Activated CD4-positive, alpha-beta T cell treated with anti-CD3 and anti-CD28 coated beads for 1 hour (primary cell): ENCODE results near the gene VCP.

ENCODE experiments used
- DNase-seq: peaks from one replicate; pipeline ENCODE4 v3.0.0-alpha.2; 2020

The VCP gene

GRCh38 chr9:35072461-35073278, at the start of gene VCP:
Gene VCP, minus strand, starts transcription at chr9:35072625. Its CDS starts 272 bp downstream, at chr9:35072353.
- DNase-seq = peak; percentile 96

- DNase-seq = peak; percentile 76
Measured at GRCh38 chr9:35116898-35117551, 44.6 kb upstream of the VCP start.

GRCh38 chr9:35116539-35116897, 44.1 kb upstream of the VCP start:
- DNase-seq = no peak

- peak; percentile 83 for DNase-seq
Measured at GRCh38 chr9:35115680-35116538, 43.5 kb upstream of the VCP start, which contains the start of gene ATOSB. Gene ATOSB, minus strand, starts transcription at chr9:35115862. Its CDS starts 7,588 bp downstream, at chr9:35108274.

GRCh38 chr9:35114840-35115628, 42.6 kb upstream of the VCP start:
- no peak for DNase-seq

- peak; percentile 41 for DNase-seq
Measured at GRCh38 chr9:35114113-35114839, 41.9 kb upstream of the VCP start.

- no peak for DNase-seq
Measured at GRCh38 chr9:35112257-35113020, 40.0 kb upstream of the VCP start.

- peak; percentile 93 for DNase-seq
Measured at GRCh38 chr9:35111001-35111933, 38.8 kb upstream of the VCP start.

GRCh38 chr9:35110327-35110761, 37.9 kb upstream of the VCP start:
- DNase-seq = no peak

GRCh38 chr9:35108946-35109575, 36.6 kb upstream of the VCP start:
- DNase-seq = no peak

GRCh38 chr9:35108461-35108860, 36.0 kb upstream of the VCP start:
- DNase-seq = no peak

GRCh38 chr9:35107297-35108290, 35.2 kb upstream of the VCP start:
- no peak for DNase-seq

- no peak for DNase-seq
Measured at GRCh38 chr9:35106343-35106730, 33.9 kb upstream of the VCP start.

GRCh38 chr9:35105571-35106342, 33.3 kb upstream of the VCP start:
- no peak for DNase-seq

GRCh38 chr9:35105126-35105525, 32.7 kb upstream of the VCP start:
- no peak for DNase-seq

- no peak for DNase-seq
Measured at GRCh38 chr9:35104586-35104985, 32.2 kb upstream of the VCP start.

- DNase-seq = no peak
Measured at GRCh38 chr9:35103660-35104191, 31.3 kb upstream of the VCP start.
